Astrocyte (in vitro differentiated cells and primary cell): ENCODE results near the gene TRAPPC3.

ENCODE experiments used
- EZH2 ChIP-seq: IDR thresholded peaks from 2 replicates; pipeline ENCODE4 v1.6.1; 2012; ENCODE audit warnings: mild to moderate bottlenecking, low read length, inconsistent platforms; ENCODE audit not compliant: insufficient read depth
- TF ChIP-seq, protein P1 (sequence below): IDR thresholded peaks from 2 replicates; pipeline ENCODE4 v1.5.1; 2011; ENCODE audit warnings: low read depth, mild to moderate bottlenecking, inconsistent platforms, low read length, moderate library complexity; ENCODE audit not compliant: insufficient read depth

DNA sequence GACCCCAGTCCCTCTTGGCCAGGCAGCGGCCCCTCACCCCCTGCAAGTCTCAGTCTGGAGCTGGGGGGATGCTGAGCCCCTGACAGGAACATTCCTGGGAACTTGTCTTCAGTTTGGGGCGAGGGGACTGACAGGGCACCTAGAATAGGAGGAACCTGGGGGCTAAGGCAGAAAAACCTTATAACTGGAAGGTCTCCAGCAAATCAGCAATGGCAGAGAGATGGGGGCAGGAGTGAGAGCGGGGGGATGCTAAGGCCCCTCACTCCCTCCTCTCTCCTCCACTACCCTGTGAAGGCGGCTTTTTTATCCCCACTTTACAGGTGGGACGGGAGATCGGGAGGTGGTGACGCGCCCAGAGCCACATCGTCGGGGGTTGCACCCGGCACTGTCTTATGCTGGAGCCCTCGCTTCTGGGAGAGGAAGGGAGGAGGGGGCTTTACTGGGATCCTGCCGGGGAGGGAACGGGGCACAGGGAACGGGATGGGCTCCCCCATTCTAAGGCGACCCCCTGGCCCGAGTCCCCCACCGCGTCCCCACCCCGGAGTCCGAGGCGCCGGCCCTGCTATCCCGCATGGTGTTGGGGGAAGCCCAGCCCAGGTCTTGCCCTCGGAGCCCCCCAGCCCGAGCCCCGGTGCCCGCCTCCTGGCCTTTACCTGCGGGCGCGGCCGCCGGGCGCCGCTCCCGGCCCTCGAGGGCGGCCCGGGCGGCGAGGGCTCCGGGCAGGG, 24.7 kb downstream of the TRAPPC3 start:
- TF ChIP-seq, protein P1, sequence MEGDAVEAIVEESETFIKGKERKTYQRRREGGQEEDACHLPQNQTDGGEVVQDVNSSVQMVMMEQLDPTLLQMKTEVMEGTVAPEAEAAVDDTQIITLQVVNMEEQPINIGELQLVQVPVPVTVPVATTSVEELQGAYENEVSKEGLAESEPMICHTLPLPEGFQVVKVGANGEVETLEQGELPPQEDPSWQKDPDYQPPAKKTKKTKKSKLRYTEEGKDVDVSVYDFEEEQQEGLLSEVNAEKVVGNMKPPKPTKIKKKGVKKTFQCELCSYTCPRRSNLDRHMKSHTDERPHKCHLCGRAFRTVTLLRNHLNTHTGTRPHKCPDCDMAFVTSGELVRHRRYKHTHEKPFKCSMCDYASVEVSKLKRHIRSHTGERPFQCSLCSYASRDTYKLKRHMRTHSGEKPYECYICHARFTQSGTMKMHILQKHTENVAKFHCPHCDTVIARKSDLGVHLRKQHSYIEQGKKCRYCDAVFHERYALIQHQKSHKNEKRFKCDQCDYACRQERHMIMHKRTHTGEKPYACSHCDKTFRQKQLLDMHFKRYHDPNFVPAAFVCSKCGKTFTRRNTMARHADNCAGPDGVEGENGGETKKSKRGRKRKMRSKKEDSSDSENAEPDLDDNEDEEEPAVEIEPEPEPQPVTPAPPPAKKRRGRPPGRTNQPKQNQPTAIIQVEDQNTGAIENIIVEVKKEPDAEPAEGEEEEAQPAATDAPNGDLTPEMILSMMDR, result no peak
- peak; percentile 42 for TF ChIP-seq EZH2
